HG02571 (cell line): Measurements from ENCODE around the gene JMJD6.
"Not testable (repeated sequence)": the region's sequence is repeated elsewhere in the genome, so short reads cannot be mapped to it uniquely, and the experiment has no call there.

Experiments used
- ATAC-seq: cut with Tn5 transposase; IDR thresholded peaks from one replicate; pipeline ENCODE4 v1.9.1; 2021; ENCODE audit warnings: mild to moderate bottlenecking, moderate library complexity; ENCODE audit not compliant: unreplicated experiment

Gene JMJD6

DNA sequence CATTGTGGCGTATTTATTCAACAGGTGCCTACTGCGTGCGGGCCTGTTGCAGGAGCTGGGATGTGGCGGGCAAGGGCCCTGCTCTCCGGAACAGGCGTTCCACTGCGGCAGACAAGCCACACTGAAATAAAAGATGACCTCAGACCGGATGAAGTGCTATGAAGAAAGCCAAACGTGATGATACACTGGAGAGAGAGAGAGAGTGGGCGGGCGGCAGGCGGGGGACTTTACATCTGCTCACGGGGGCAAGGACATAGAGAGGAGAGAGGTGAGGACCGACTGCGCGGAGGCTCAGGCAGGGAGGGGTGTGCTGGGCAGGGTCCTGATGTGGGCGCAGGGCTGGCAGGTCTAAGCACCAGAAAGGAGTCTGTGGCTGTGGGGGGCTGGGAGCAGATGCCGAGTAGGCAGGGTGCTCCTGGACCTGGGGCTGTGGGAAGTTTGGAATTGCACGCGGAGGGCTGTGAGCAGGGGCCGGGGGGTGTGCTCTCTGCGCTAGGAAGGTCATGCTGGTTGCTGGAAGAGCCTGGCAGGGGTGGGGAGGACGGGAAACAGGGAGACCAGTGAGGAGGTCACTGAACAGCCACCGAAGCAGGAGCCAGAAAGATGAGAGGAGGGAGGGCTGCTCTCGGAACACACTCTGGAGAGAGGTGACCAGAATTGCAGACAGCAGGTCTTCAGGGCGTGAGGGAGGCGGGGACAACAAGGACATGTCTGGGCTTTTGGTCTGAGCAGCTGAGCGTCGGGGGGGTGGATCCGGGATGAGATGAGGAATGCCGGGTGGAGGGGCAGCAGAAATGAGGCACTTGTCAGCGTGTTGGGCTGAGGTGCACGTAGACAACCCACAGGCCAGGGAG is 25.6 kb downstream of the JMJD6 start:
- ATAC-seq, result no peak

- ATAC-seq, result no peak
These were observed 26.2 kb downstream of the JMJD6 start for GRCh38 chr17:76700270-76700616.

- ATAC-seq, result not testable (repeated sequence)
These were observed 27.9 kb downstream of the JMJD6 start for GRCh38 chr17:76698466-76698977.

GRCh38 chr17:76697702-76698465 is 28.5 kb downstream of the JMJD6 start:
- no peak for ATAC-seq

DNA sequence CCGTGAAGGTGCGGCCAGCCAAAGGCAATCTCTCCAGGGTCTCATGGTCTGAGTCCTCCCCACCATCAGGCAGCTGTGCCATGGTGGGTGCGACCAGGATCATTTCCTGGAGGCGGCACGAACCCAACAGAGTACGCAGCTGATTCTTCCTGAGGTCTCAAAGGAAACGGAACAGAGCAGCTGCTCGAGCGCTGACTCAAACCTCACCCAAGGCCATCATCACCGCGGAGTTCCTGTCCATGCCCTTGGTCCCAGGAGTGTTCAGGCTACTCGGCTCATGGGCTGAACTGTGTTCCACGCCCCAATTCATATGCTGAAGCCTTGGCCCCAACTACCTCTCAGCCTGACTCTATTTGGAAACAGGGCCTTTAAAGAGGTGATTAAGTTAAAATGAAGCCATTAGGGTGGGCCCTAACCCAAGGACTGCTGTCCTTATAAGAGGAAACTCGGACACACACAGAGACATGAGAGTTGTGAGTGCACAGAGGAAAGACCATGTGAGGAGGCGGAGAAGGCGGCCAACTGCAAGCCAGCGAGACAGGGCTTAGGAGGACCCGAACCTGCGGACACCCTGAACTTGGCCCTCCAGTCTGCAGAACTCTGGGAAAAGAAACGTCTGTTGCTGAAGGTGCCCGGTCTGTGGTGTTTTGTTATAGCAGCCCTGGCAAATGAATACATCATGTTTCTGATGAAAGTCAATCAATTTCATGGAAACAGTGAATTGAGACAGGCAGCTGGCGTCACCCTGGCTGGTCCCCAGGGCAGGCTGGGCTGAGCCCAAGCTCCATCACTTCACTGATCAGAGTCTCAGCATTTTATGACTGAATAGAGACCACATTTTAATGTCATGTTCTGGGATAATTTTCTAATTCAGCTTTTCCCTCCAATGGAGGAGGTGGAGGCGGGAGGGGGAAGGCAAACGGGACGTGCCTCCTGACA is 29.4 kb downstream of the JMJD6 start:
- no peak for ATAC-seq

GRCh38 chr17:76695059-76695831 is 31.2 kb downstream of the JMJD6 start:
- no peak for ATAC-seq

- no peak for ATAC-seq
These were observed 34.8 kb downstream of the JMJD6 start for GRCh38 chr17:76691379-76692191.

- no peak for ATAC-seq
These were observed 35.7 kb downstream of the JMJD6 start for GRCh38 chr17:76690596-76691280.

- ATAC-seq, result no peak
These were observed 36.5 kb downstream of the JMJD6 start for GRCh38 chr17:76689859-76690258.

GRCh38 chr17:76688165-76688622 is 38.2 kb downstream of the JMJD6 start:
- ATAC-seq, result no peak

DNA sequence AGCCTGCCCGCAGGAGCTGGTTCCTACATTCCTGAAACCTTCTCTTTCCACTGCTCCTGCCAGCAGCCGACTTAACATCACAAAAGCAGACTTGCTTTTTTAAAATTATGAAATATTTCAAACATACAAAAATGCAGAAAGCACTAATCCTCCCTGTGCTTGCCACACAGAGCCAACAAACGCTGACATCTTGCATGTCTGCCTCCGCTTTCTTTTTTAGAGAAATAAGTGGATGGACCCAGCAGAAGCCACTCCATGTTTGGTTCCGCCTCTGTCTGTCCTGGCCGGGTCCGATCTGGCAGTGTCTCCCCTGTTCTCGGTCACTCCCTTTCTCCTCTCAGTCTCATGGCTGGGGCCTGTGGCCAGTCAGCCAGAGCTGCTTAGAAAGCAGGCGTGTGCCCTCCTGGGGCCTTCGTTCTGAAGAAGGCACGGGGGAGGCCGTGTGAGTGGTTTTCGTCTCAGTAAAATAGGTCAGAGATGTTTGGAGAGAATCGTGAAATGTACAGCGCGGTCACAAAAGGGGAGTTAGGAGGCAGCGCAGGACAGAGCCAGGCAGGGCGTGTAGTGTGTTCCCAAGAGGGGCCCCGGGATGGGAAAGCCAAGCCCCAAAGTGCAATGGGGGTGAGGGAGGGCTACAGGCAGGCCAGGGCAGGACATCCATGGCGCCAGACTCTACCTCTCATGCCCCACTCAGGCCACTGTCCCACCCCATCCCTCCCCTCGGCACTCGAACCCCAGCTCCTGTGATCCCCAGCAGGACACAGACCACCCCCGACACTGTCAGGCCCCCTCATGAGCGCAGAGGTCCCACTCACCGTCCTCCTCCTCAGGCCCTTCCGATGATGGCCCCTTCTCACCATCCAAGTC is 38.9 kb downstream of the JMJD6 start:
- no peak for ATAC-seq

- no peak for ATAC-seq
These were observed 39.7 kb downstream of the JMJD6 start for GRCh38 chr17:76686538-76687297.

GRCh38 chr17:76685846-76686245 is 40.6 kb downstream of the JMJD6 start:
- ATAC-seq, result no peak

GRCh38 chr17:76685366-76685765 is 41.0 kb downstream of the JMJD6 start:
- ATAC-seq, result no peak

DNA sequence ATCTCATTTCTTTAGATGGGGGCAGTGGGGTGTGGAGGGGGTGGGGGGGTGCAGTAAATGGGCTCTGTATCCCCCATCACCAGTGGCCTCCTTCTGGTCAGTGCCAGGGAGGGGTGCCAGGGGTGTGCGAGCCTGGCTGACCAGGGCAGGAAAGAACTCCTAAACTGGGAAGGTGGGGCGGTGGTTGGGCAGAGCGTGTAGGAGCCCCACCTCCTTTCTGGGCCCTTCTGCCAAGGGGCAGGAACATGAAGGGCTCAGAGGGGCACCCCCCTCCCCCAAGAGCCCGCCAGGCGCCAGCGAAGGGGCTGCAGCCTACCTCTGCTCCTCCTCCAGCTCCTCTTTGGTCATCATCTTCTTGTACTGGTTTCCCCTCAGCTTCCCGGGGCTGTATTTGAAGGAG is 41.6 kb downstream of the JMJD6 start:
- ATAC-seq, result no peak

- ATAC-seq, result no peak
These were observed 42.3 kb downstream of the JMJD6 start for GRCh38 chr17:76683921-76684745.
